Hepatocyte (in vitro differentiated cells): Measurements from ENCODE around the gene RAPGEF5. TPM values are rescaled to one million over a fixed set of nuclear protein-coding genes. Genes with fewer than 3 reads are reported as not detected.

Source experiments
- DNase-seq: peaks from one replicate; pipeline ENCODE4 v3.0.0-alpha.2; 2016; ENCODE audit warnings: low spot score
- H2AFZ ChIP-seq: fragments of 200-600 bp; sonication (generic); 2 replicates; pipeline ENCODE4 v1.6.0; 2016; ENCODE audit warnings: antibody characterized with exemption, mild to moderate bottlenecking
- H3K27ac ChIP-seq: fragments of 200-600 bp; sonication (generic); 2 replicates; pipeline ENCODE4 v1.5.1; 2016; ENCODE audit warnings: mild to moderate bottlenecking
- H3K27me3 ChIP-seq: fragments of 200-600 bp; sonication (generic); 2 replicates; pipeline ENCODE4 v1.6.1; 2016
- H3K36me3 ChIP-seq: fragments of 200-600 bp; sonication (generic); replicated peaks from 2 replicates; pipeline ENCODE4 v1.5.1; 2016; ENCODE audit warnings: low read depth; ENCODE audit not compliant: insufficient read depth
- H3K4me1 ChIP-seq: fragments of 200-600 bp; sonication (generic); 2 replicates; pipeline ENCODE4 v1.5.1; 2016; ENCODE audit warnings: mild to moderate bottlenecking, moderate library complexity; ENCODE audit not compliant: insufficient read depth
- H3K4me2 ChIP-seq: fragments of 200-600 bp; sonication (generic); 2 replicates; pipeline ENCODE4 v1.6.0; 2016
- H3K4me3 ChIP-seq: fragments of 200-600 bp; sonication (generic); 2 replicates; pipeline ENCODE4 v1.5.1; 2016; ENCODE audit warnings: mild to moderate bottlenecking
- H3K79me2 ChIP-seq: fragments of 200-600 bp; sonication (generic); 2 replicates; pipeline ENCODE4 v1.6.0; 2017; ENCODE audit warnings: mild to moderate bottlenecking
- H3K9me2 ChIP-seq: fragments of 200-600 bp; sonication (generic); replicated peaks from 2 replicates; pipeline ENCODE4 v1.6.0; 2017; ENCODE audit warnings: mild to moderate bottlenecking; ENCODE audit not compliant: insufficient read depth
- H3K9me3 ChIP-seq: fragments of 200-600 bp; sonication (generic); 2 replicates; pipeline ENCODE4 v1.5.1; 2016; ENCODE audit warnings: low read depth, mild to moderate bottlenecking
- H4K20me1 ChIP-seq: fragments of 200-600 bp; sonication (generic); 2 replicates; pipeline ENCODE4 v1.6.0; 2016; ENCODE audit warnings: mild to moderate bottlenecking; ENCODE audit not compliant: insufficient read depth, poor library complexity, severe bottlenecking
- EZH2 ChIP-seq: fragments of 200-600 bp; sonication (generic); IDR thresholded peaks from 2 replicates; pipeline ENCODE4 v1.6.1; 2016; ENCODE audit warnings: antibody characterized with exemption, mild to moderate bottlenecking, borderline replicate concordance
- EZH2phosphoT487 ChIP-seq: fragments of 200-600 bp; sonication (generic); IDR thresholded peaks from one replicate; pipeline ENCODE4 v1.6.1; 2018; ENCODE audit warnings: antibody characterized with exemption, mild to moderate bottlenecking, low read depth, moderate library complexity; ENCODE audit not compliant: unreplicated experiment, severe bottlenecking
- WGBS: methylation state at CpG from one replicate; pipeline ENCODE4 v1.1.6; 2016; ENCODE audit warnings: low lambda C conversion rate; ENCODE audit errors: missing lambda C conversion rate; 5-methylcytosine and 5-hydroxymethylcytosine counted together
- polyA plus RNA-seq: library from polyadenylated mRNA; unstranded; fragments of >200 nt; fragmentation: Nextera tagmentation; extraction: Ambion mirVana; gene quantifications from 2 replicates; pipeline ENCODE4 v1.2.1, GENCODE V29; 2016
- total RNA-seq: library from RNA; depleted of rRNA; stranded (reverse); fragments of >200 nt; gene quantifications from 2 replicates; pipeline ENCODE4 v1.2.3, GENCODE V29; 2014
- TF ChIP-seq, protein P1 (sequence below): fragments of 200-600 bp; sonication (generic); IDR thresholded peaks from 2 replicates; pipeline ENCODE4 v1.5.1; 2016; ENCODE audit warnings: antibody characterized with exemption, mild to moderate bottlenecking; ENCODE audit not compliant: poor library complexity

RAPGEF5 gene
- total and polyA plus RNA-seq, 2 experiments from 2014 or later = 5.2 to 14.5 TPM

DNA sequence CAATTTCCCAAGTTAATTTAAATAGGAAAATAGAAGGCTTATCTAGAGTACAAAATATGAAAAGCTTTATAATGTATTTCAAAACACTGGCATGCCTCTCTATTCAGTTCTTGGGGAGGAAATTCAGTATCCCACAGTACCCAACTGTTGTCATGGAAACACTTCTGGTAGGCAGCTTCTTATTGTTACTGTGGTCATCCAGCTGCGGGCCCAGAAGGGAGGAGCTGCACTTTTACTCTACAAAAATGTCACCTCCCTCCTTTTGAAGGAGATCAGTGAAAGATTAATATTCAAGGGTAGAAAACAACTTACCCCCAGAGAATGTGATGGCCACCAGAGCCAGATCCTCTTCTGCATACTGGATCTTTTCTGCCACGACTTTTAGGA lies 202.8 kb downstream of the RAPGEF5 start:
- TF ChIP-seq EZH2phosphoT487 = no peak
- no peak for TF ChIP-seq EZH2
- TF ChIP-seq, protein P1, sequence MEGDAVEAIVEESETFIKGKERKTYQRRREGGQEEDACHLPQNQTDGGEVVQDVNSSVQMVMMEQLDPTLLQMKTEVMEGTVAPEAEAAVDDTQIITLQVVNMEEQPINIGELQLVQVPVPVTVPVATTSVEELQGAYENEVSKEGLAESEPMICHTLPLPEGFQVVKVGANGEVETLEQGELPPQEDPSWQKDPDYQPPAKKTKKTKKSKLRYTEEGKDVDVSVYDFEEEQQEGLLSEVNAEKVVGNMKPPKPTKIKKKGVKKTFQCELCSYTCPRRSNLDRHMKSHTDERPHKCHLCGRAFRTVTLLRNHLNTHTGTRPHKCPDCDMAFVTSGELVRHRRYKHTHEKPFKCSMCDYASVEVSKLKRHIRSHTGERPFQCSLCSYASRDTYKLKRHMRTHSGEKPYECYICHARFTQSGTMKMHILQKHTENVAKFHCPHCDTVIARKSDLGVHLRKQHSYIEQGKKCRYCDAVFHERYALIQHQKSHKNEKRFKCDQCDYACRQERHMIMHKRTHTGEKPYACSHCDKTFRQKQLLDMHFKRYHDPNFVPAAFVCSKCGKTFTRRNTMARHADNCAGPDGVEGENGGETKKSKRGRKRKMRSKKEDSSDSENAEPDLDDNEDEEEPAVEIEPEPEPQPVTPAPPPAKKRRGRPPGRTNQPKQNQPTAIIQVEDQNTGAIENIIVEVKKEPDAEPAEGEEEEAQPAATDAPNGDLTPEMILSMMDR = no peak
- H3K4me2 ChIP-seq = no peak overlapping the region
- H3K9me3 ChIP-seq = no peaks in the 10 kb centered on the region
- no peak overlapping the region for H3K4me3 ChIP-seq
- H3K4me1 ChIP-seq = no peaks in the 10 kb centered on the region
- H3K27me3 ChIP-seq = no peaks in the 10 kb centered on the region
- no peaks in the 10 kb centered on the region for H3K9me2 ChIP-seq
- 63% methylated on average over 2 of the region's 2 CpGs for whole genome bisulfite sequencing
- no peak overlapping the region for H3K27ac ChIP-seq
- H2AFZ ChIP-seq = no peak overlapping the region
- no peaks in the 10 kb centered on the region for H3K79me2 ChIP-seq
- no peak for DNase-seq
- H3K36me3 ChIP-seq = no peaks in the 10 kb centered on the region
- H4K20me1 ChIP-seq = no peaks in the 10 kb centered on the region

DNA sequence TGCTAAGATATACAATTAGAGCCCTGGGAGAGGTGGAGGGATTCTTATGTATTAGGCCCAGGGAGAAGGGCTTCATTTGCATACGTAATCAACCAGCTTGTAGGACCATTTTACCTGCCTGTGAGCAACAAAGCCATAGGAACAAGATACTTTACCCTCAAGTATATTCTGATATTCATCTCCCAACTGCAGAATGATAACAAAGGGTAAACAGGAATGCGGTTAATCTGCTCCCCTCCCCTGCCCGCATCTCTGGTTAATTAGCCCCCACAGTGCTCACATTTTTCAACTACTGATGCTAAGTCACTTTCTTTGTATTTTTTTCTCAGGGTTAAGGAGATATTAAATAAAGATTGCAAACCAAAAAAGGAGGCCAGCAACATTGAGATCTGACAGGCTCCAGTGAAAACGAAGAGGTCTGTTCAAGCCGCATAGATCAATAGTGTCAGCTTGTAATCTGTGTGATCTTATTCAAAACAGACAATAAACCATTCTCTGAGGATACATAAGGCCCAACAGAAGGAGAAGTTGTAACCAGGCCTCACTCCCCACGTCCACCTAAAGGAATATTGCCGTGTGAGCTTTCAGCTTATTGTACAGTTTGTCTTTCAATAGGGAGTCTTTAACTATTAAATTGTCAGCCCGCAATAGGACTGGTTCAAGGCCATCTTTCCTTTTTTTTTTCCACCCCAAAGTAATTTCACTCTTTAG lies 203.4 kb downstream of the RAPGEF5 start:
- H3K27ac ChIP-seq = no peak overlapping the region
- no peak overlapping the region for H2AFZ ChIP-seq
- no peaks in the 10 kb centered on the region for H3K36me3 ChIP-seq
- TF ChIP-seq, protein P1 = no peak
- DNase-seq = no peak
- H4K20me1 ChIP-seq = no peaks in the 10 kb centered on the region
- no peaks in the 10 kb centered on the region for H3K79me2 ChIP-seq
- H3K4me1 ChIP-seq = no peaks in the 10 kb centered on the region
- H3K4me3 ChIP-seq = no peak overlapping the region
- no peak overlapping the region for H3K4me2 ChIP-seq
- WGBS = 69% methylated on average over 8 of the region's 8 CpGs
- H3K9me2 ChIP-seq = no peaks in the 10 kb centered on the region
- H3K9me3 ChIP-seq = no peaks in the 10 kb centered on the region
- no peaks in the 10 kb centered on the region for H3K27me3 ChIP-seq

DNA sequence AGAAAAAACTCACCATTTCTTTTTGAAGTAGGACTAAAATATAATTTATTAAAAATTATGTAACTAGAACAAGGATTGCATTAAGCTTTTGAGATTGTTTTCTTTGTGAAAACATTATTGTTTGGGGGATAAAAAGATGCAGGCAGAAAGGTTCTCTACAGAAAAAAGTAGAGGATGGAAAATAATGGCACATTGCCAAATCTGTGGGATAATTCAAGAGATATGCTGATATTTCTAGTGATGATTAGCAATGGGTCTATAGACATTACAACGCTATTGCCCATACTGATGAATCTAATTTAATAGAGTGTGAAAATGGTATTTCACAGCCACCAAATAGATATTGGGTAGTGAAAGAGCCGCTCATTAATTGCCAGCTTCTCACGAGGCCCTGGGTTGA lies 204.3 kb downstream of the RAPGEF5 start:
- Histone ChIP-seq H3K27ac (no peak overlapping the region), H3K27me3 (no peaks in the 10 kb centered on the region), H4K20me1 (no peaks in the 10 kb centered on the region), H3K4me3 (no peak overlapping the region), H3K36me3 (no peaks in the 10 kb centered on the region), H2AFZ (no peak overlapping the region), H3K4me2 (no peak overlapping the region), H3K9me2 (no peaks in the 10 kb centered on the region), H3K79me2 (no peaks in the 10 kb centered on the region), H3K9me3 (no peaks in the 10 kb centered on the region), H3K4me1 (no peaks in the 10 kb centered on the region)
- 85% methylated on average over 3 of the region's 3 CpGs for WGBS
- no peak for TF ChIP-seq EZH2phosphoT487
- TF ChIP-seq, protein P1 = no peak
- TF ChIP-seq EZH2 = no peak
- DNase-seq = no peak
